AG08396 (cell line): Measurements from ENCODE around the gene HOXC5.

Experiments
- DNase-seq: peaks from one replicate; pipeline ENCODE4 v3.0.0; 2012; ENCODE audit warnings: low spot score, mixed read lengths

The HOXC5 gene

DNA sequence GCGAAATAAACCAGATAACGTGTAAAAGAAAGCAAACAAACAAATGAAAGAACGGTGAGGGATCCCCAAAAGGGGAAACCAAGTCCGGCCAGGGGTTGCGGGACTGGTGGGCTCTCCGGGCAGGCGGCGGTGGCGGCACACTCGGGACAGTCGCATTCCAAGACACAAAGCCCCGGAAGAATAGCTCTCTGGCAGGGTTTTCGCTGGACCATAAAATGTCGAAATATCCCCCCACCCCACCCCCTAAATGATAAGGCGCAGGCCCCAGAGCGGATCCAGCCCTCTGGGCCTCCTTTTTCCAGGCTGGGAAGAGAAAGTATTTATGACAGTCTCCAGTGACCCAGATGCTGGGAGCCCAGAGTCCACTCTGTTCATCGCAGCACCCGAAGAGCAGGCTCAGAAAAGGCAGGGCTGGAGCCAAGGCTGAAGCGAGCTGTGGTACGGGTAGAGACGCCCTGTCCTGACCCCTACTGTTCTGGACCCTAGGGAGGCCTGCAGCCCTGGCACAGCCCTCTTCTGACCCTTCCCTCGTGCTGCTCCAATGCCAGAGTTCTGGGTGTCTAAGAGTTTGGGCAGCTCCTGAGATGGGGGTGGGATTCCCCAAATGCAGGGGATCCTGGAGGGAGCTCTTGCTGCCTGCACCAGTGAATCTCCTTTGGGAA lies 26.2 kb upstream of the HOXC5 start:
- no peak for DNase-seq

DNA sequence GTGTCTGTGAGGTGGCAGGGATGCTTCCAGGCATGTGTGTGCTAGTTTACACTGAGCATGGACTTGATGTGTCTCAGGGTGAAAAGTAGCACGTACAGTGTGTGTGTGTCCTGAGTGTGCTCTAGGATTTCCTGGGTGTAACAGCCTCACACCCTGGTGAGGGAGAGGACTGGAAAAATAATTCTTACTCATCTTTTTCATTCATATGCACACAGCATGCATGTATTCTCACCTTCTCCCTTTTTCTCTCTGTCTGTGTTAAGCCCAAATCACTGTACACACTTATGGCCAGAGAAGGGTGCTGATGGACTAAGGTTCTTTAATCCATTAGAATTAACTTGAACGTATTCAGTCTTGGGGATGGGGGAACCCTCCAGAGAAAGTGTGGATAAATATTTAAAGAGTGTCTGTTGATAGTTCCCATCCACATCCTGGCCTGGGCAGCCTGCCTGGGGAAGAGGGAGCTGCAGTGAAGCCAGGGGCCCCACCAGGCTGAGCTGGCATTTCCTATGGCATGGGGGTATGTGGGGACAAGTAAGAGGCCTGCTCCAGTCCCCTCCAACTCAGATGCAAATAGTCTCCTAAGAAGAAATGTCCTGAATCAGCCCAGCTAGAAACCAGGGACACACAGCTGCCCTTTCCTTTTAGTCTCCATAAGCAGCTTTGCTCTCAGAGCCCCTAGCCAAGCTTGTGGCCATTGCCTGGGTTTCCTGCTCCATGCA lies 25.2 kb upstream of the HOXC5 start:
- DNase-seq, result no peak

DNA sequence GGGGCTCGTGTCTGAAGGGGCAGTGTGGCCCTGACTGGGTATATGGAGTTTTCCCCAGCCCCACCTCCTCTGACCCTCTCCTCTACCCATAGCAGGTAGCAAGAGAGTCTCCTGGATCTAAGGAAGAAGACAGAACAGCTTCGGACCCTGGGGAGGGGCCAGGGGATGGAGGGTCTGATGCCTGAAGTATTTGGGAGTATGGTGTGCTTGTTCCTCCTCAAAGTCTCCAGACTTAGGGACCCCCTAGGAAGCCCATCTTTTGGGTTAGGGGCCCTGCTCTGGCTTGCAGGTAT lies 24.6 kb upstream of the HOXC5 start:
- DNase-seq, result no peak

DNA sequence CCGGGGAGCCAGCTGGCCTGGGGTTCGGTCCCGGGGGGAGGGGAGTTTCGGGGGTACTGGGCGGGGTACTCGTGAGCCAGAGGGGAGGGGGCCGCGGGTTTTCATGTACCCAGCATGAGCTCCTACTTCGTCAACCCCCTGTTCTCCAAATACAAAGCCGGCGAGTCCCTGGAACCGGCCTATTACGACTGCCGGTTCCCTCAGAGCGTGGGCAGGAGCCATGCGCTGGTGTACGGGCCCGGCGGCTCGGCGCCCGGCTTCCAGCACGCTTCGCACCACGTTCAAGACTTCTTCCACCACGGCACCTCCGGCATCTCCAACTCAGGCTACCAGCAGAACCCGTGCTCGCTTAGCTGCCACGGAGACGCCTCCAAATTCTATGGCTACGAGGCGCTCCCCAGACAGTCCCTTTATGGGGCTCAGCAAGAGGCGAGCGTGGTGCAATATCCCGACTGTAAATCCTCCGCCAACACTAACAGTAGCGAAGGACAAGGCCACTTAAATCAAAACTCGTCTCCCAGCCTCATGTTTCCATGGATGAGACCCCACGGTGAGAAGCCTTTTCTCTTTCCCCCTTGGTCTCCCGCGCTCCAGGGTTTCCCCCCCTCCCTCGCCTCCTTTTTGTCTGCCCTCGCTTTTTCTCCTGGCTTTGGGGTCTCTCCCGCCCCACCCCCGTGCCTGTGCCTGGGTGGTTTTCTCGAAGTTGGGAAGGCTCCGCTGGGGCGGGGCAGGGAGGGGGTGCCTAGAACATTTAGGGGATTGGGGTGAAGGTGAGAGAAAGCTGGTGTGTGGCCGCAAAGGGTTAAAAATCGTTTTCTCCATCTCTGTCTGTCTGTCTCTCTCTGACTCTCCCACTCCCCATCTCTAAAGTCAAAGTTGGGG lies 23.4 kb upstream of the HOXC5 start:
- DNase-seq, result peak; percentile 68

DNA sequence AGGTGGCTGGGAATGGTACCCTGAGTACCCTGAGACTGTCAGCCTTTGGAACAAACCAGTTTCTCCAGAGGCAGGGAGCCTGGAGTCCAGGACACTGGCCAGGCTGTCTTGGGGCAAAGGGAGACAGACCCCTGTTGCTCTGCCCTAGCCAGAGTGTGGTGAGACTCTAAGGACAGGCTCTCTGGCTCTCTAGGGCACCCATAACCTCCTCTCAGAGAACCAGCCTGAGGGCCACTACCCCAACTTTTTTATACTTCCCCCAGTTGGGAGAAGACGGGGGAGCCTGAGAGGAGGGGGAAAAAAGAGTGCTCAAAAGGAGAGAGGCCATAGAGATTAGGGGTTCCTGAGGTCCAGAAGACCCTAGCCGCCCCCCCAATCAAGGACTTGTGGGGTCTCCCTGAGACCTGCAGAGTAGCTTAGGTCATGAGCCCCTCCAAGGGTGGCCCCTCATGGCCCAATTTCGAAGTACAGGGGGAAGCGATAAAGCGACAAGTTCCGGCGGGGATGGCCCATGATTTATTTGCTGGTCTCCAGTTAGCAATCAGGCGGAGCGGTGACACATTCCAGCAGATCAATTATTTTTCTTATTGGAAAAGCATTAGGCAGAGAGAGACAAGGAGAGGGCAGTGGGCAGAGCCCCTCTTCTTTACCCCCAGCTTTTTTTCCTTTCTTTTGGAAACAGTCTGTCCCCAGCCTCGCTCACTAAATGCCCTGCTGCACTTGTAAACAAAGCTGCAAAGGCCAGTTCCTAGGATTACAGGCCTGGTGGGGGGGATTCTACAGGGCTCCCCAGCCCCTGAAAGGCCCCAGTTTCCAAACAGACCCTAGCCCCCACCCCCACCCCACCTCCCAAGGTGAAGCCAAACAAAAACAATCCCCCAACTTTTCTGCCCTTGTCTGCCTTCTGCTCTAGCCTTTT lies 22.5 kb upstream of the HOXC5 start:
- DNase-seq, result no peak

DNA sequence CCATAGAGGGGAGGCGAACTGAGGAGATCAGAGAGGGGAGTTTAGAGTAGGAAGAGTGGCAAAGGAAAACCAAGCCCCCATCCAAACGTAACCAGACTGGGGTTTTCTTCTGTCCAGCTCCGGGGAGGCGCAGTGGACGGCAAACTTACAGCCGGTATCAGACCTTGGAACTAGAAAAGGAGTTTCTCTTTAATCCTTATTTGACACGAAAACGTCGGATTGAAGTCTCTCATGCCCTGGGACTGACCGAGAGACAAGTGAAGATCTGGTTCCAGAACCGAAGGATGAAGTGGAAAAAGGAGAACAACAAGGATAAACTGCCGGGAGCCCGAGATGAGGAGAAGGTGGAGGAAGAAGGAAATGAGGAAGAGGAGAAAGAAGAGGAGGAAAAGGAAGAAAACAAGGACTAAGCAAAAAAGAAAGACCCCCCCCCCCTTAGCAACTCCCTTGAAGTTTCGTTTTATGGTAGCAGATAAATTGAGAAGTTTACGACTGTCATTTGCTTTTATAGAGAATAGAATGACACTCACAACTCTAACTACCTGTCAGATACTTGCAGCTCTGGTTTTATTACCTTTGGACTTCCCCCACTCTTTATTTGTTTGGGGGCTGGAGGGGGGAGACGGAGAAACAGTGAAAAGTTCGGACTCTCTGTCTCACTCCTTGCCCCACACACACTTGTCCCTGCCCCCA lies 21.7 kb upstream of the HOXC5 start:
- DNase-seq, result no peak

DNA sequence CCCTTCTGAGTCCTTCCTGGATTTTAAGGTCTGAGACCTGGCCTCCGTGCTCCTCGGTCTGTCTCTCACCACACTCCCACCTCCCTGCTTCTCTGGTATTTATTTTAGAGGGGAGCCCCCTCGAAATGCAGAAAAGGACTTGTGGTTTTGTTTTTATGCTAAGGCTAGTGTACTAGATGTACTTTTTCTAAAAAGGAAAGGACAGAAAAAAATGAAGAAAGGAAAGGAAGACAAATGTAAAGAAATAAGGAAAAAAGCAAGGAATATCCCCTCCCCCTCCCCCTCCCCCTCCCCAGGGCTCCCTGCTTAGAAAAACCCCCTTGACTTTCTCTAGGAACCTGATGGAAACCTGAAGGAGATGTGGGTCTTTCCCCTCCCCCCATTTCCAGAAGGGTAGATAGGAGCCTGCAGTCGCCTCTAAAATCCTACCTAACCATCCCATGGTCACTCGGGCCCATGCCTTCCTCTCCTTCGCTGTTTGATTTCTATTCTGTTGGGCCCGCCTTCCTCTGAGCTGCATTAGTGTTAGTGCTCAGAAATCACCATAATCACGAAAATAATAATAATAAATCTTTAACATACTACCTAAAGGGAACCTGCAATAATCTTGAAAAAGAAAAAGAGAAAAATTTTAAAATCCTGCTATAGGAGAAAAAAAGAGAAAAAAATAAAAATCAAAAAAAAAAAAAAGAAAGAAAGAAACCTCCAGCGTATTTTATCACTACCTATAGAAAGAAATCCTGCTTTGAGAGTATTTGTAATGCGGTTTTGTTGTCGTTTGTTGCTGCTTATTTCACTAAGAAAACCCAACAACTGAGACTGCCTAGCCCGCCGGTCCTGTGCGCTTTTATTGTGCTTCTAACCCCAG lies 21.0 kb upstream of the HOXC5 start:
- no peak for DNase-seq

DNA sequence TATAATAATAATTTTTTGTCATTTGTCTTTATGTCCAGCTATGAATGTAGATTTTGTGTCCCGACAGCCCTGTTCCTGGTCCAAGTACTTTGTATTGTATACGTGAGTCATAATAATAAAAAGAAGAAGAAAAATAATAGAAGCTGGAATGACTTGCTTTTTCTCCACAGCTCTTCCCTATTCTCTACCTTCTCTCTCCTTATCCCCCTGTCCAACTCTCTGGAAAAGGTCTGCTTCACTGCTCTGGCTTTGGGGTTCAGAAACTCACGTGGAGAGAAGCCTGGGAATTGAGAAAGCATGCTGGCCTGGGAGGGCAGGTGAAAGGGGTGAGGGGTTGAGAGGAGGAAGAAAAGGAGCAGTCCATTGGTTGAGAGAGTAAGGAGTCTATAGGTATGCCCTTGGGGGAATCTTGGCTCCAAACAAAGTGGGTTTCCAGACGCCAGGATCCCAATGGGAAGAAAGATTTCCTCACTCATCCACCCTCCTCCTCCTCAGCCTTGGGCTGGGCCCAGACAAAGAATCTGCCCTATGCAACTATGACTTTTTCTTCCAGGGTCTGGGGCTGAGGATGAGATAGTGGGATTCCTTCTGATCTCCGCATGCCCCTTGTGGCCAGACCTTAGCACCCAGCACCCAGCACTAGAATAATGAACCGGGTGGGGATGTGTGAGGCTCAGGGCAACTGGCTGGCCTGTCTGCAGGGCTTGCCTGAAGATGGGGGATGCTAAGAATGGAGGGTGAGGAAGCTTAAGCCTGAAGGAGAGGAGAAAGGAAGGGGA lies 20.0 kb upstream of the HOXC5 start:
- DNase-seq, result no peak

DNA sequence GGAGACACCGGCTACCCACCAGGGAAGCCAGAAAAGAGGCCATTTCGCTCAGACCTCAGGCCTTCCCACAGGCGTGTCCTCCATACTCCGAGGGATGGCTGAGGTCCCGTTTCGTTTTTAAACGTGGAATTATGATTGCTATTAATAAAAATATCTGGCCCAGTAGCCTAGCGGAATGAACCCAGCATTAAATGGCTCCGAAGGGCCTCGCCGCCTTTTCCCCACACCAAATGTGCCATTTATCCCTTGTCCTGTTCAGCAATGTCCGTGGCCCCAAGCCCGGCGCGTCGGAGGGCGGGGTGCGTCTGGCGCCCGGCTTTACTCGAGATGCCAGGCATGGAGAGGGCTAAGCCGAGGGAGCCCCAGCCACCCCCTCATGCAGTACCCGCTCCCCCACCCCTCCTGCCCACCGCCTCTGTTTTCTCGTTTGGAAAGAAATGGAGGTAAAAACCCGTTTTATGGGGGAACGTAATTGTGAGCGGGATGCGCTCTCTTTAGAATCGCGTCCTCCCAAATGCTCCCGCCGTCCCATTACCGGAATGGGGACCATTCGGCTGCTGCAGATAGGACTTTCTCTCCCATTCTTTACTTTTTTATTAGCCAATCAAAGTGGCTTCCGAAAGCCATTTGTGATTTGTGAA lies 18.4 kb upstream of the HOXC5 start:
- no peak for DNase-seq

DNA sequence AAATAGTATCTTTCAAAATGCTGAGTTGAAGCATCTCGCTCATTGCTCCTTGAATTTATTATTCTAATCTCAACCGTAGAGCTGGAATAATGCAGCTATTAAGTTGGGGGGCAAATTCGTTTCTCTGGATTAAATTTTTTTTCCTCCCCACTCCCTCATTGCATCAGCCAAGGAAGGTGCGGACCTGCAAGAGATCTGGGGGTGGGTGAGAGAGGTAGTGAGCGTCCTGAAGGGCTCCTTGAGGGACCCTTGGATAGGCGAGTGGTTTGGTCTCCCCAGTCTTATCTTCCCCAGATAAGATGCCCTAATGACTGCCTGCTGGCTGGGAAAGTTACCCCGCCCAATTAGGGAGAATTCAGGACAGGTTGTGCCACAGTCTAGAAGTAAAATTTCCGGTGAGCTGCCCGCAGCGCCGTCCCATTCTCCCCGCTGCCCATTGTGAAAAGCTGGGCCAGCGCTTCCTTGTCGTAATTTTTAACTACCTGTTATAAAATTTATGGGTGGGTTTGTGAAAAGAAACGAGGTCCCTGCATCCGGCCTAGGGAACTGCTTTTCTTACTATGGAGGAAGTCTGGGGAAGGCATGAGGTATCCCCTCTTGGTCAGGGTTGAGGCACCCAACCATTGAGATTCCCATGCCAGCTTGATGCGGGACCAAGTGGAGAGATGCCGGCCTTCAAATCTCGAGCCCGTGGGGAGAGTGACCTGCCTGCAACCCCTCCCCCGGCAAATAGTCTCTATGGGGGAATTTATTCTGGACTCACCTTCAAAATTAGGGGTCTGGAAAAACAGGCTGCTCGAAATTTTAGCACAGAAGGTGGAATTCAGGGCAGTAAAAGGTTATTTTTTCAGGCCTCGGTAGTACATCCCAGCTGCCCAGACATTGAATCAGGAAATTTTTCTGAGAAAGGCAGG lies 17.6 kb upstream of the HOXC5 start:
- no peak for DNase-seq

DNA sequence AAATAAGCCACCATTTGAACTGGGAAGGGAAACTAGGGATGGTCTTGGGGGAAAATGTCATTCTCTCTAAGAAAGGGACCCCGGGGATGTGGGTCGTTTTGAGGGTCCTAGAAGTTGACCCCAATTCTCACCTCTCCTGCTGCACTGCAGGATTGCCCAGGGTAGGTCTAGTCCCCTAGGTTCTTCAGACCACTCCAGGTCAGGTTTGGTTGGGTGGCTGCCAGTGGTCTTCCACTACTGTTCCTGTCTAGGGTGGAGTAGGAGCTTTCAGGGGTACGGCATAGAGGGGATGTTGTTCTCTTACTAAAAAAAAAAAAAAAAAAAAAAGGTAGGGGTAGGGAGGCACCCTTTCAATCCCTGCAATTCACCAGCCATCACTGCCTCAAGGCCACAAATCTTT lies 16.8 kb upstream of the HOXC5 start:
- DNase-seq, result no peak

DNA sequence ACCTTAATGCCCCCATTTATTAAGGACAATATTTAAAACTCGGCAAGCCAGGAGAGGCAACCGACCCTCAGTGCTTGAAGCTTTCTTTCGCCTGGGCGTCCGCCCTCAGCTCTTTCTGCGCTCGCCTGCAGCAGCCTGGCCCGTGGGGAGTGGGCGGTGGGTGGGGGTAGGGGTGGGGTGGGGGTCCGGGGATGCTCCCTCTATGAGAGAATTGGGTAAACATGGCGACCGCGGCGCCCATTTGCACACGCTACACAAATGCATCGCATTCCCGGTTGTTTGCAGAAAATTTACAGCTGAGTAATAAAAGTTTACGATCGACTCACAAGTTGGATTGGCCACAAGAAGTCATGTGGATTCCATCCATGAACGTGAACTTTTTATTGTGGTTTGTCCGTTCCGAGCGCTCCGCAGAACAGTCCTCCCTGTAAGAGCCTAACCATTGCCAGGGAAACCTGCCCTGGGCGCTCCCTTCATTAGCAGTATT lies 16.3 kb upstream of the HOXC5 start:
- DNase-seq, result peak; percentile 61

DNA sequence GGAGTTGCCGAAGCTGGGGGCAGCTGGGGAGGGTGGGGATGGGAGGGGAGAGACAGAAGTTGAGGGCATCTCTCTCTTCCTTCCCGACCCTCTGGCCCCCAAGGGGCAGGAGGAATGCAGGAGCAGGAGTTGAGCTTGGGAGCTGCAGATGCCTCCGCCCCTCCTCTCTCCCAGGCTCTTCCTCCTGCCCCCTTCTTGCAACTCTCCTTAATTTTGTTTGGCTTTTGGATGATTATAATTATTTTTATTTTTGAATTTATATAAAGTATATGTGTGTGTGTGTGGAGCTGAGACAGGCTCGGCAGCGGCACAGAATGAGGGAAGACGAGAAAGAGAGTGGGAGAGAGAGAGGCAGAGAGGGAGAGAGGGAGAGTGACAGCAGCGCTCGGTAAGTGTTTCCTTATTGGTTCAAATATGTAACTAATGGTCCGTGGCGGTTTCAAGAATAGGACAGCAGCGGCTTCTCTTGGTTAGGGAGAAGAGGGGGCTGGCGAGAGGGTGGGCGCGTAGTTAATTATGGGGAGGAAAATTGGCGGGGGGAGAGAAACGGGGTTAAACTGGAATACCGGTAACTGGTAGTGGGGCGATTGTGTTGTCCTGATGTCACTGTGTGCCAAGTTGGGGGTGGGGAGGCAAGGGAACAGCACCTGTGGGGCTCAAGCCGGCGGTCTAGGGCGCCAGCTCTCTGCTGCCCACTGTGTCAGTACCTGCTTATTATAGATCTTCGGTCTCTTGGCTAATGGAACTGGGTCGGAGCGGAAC lies 15.6 kb upstream of the HOXC5 start:
- no peak for DNase-seq

DNA sequence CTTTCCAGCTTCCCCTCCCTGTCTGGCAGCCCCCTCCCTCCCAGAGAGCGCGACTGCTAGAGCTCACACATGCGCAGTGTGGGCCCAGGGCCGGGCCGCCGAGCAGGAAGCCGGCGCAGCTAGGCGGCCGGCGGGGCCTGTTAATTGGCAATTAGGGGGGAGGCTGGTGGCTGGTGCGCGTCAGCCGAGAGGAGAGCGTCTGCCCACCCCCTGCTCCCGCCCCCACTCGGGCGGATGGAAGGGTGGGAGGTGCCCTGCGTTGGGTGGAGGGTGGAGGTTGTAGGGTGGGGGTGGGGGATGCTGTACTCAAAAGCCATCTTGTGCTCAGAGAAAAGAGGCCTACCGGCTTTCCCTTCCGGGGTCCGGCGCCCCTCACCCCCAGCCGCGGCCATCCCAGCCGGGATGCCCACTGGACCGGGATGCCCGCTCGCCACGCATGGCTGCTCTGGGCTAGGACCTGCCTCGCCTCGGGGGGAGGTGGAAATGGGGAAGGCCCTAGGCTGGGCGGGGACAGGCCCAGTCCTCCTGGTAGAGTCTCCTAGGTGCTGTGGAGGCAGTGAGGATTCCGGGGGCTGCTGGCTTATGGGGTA lies 14.9 kb upstream of the HOXC5 start:
- peak; percentile 92 for DNase-seq

DNA sequence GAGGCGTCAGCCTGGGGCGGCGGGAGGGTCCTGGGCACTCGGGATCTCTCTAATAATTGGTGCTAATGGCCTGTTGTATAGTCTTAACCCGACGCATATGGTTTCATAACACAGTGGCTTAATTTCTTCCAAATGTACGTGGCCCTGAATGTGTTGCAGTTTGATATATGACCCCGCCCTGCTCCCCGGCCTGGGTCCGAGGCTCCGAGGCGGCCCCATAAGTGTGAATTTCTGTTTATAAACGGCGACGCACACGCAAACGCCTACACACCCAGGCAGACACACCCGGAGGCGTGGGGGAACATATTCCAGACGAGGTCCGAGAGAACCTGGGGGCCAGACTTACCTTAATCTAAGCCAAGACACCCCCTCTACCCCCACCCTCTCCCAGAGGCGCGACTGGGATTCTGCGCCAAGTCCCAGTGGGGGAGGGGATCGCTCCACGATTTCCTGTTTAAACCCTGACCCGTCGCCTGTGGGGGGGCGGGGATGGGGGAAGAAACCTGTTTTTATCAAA lies 14.3 kb upstream of the HOXC5 start:
- no peak for DNase-seq

DNA sequence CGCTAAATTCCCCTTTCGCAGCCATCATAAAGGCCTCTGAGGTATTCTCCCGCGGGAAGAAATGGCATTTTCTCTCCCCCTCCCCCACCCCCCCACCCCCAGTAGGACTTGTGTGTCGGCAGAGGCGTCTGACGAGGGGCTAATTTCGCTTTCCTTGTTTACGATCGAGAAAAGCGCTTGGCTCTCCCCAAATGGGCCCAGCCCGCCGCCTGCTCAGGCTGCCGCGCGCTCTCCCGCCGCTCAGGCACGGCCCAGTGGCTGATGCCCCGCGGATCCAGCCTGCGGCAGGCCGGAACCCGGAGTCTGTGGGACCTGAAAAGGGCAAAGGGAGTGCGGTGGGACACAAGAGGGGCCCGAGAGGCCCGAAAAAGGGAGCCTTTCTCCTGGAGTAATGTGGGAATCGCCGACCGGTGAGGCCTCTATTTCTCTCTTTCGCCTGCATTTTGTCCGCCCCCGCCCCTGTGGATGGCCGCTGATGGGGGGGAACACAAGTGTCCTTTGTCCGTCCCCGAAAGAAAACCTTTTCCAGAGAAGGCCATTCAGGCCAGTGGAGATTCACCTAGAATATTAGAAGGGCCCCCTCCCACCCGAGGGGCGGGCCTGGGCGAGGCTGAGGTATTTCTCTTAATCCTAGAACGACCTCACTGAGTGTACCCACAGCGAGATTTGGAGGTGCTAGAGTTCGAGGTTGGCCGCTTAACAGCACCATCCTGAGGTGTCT lies 13.6 kb upstream of the HOXC5 start:
- no peak for DNase-seq
